GM12892 (cell line): ENCODE data around the gene KLHL1.

Experiments
- DNase-seq: peaks from one replicate; pipeline ENCODE4 v3.0.0; 2011; ENCODE audit not compliant: insufficient read length
- FAIRE-seq: peaks from 2 replicates; lab custom pipeline; 2011; peaks lifted over from hg19 to GRCh38; lab: Jason Lieb, UNC
- POLR2A ChIP-seq: IDR thresholded peaks from 2 replicates; pipeline ENCODE4 v1.6.1; 2011; ENCODE audit warnings: low read depth, low read length, control low read depth
- POLR2AphosphoS5 ChIP-seq: IDR thresholded peaks from 2 replicates; pipeline ENCODE4 v1.6.1; 2011; ENCODE audit warnings: low read depth, low read length, control low read depth
- TAF1 ChIP-seq: IDR thresholded peaks from 2 replicates; pipeline ENCODE4 v1.6.1; 2011; ENCODE audit warnings: low read depth, mild to moderate bottlenecking, control low read depth, low read length, borderline replicate concordance

The KLHL1 gene

GRCh38 chr13:69997061-69997460, 111.2 kb downstream of the KLHL1 start:
- FAIRE-seq (no peak), DNase-seq (no peak)
- TF ChIP-seq TAF1 (no peak), POLR2AphosphoS5 (no peak), POLR2A (no peak)

- no peak for FAIRE-seq
These were observed 127.5 kb downstream of the KLHL1 start for GRCh38 chr13:69980799-69981198.

GRCh38 chr13:69975496-69975895, 132.8 kb downstream of the KLHL1 start:
- FAIRE-seq, result no peak
- no peak for DNase-seq
- TF ChIP-seq TAF1, result no peak
- no peak for TF ChIP-seq POLR2A
- no peak for TF ChIP-seq POLR2AphosphoS5

More at GRCh38 chr13:69980799-69981198, 127.5 kb downstream of the KLHL1 start:
- no peak for DNase-seq
- TF ChIP-seq POLR2AphosphoS5 (no peak), POLR2A (no peak), TAF1 (no peak)

GRCh38 chr13:69970520-69970919, 137.7 kb downstream of the KLHL1 start:
- no peak for TF ChIP-seq POLR2AphosphoS5
- TF ChIP-seq POLR2A, result no peak
- TF ChIP-seq TAF1, result no peak
- no peak for FAIRE-seq
- DNase-seq, result no peak

- TF ChIP-seq POLR2A (no peak), POLR2AphosphoS5 (no peak), TAF1 (no peak)
- no peak for DNase-seq
- no peak for FAIRE-seq
These were observed 149.2 kb downstream of the KLHL1 start for GRCh38 chr13:69959046-69959445.

GRCh38 chr13:69956839-69957238, 151.4 kb downstream of the KLHL1 start:
- no peak for TF ChIP-seq TAF1
- TF ChIP-seq POLR2AphosphoS5, result no peak
- no peak for TF ChIP-seq POLR2A
- DNase-seq, result no peak
- no peak for FAIRE-seq

- TF ChIP-seq TAF1, result no peak
- no peak for TF ChIP-seq POLR2AphosphoS5
- TF ChIP-seq POLR2A, result no peak
- DNase-seq (no peak), FAIRE-seq (no peak)
These were observed 151.9 kb downstream of the KLHL1 start for GRCh38 chr13:69956349-69956748.

- TF ChIP-seq POLR2A (no peak), TAF1 (no peak), POLR2AphosphoS5 (no peak)
- no peak for FAIRE-seq
- DNase-seq, result no peak
These were observed 153.0 kb downstream of the KLHL1 start for GRCh38 chr13:69955271-69955670.

- FAIRE-seq (no peak), DNase-seq (no peak)
- no peak for TF ChIP-seq POLR2A
- no peak for TF ChIP-seq POLR2AphosphoS5
These were observed 156.8 kb downstream of the KLHL1 start for GRCh38 chr13:69951412-69951811.

GRCh38 chr13:69950160-69950559, 158.1 kb downstream of the KLHL1 start:
- DNase-seq (no peak), FAIRE-seq (no peak)
- no peak for TF ChIP-seq POLR2AphosphoS5
- TF ChIP-seq TAF1, result no peak
- TF ChIP-seq POLR2A, result no peak

GRCh38 chr13:69948016-69948415, 160.2 kb downstream of the KLHL1 start:
- no peak for FAIRE-seq
- no peak for TF ChIP-seq POLR2A
- no peak for TF ChIP-seq TAF1
- DNase-seq, result no peak

GRCh38 chr13:69947582-69947981, 160.7 kb downstream of the KLHL1 start:
- DNase-seq (no peak), FAIRE-seq (no peak)
- TF ChIP-seq POLR2AphosphoS5, result no peak
- TF ChIP-seq TAF1, result no peak
- no peak for TF ChIP-seq POLR2A

- FAIRE-seq (no peak), DNase-seq (no peak)
- TF ChIP-seq POLR2A, result no peak
- no peak for TF ChIP-seq TAF1
- TF ChIP-seq POLR2AphosphoS5, result no peak
These were observed 161.7 kb downstream of the KLHL1 start for GRCh38 chr13:69946511-69946910.
